ENCODE data around the gene FAM171A2. TPM values are rescaled to one million over a fixed set of nuclear protein-coding genes. Genes with fewer than 3 reads are reported as not detected.

Gene FAM171A2
- total RNA-seq, 2 experiments from 2014 or later: 0.37 to 0.45 TPM

GRCh38 chr17:44390250-44390870 lies 26.7 kb upstream of the FAM171A2 start:
- ATAC-seq (no peak), DNase-seq (no peak)
- no peaks in the 10 kb centered on the region for H3K9me3 Mint-ChIP-seq (ENCODE audit: insufficient read depth)
- H3K27ac Mint-ChIP-seq: no peak overlapping the region
- POLR2A ChIA-PET: no interaction called here
- H3K36me3 Mint-ChIP-seq (ENCODE audit: low read depth): no peaks in the 10 kb centered on the region
- H3K4me3 Mint-ChIP-seq: no peak overlapping the region
- H3K27me3 Mint-ChIP-seq (ENCODE audit: low read depth): peaks cover 11% of the 10 kb centered on the region
- CTCF ChIA-PET: interaction anchor here (1.2 to 1.6 kb wide), 3 partner anchors 9 to 143 kb away, joined by 4 to 7 read pairs (median 4); no protein-coding TSS in a partner anchor
- peaks cover 15% of the 10 kb centered on the region for H3K4me1 Mint-ChIP-seq (ENCODE audit: low read depth)

- ChIA-PET POLR2A (no interaction called here), CTCF (interaction anchor here (1.2 to 1.6 kb wide), 3 partner anchors 10 to 144 kb away, joined by 4 to 7 read pairs (median 4); no protein-coding TSS in a partner anchor)
- ATAC-seq: no peak
These were observed 26.1 kb upstream of the FAM171A2 start for GRCh38 chr17:44389723-44390202.

GRCh38 chr17:44389281-44389680 lies 25.6 kb upstream of the FAM171A2 start, which contains the start of gene ITGA2B:
Gene ITGA2B (minus strand): TSS chr17:44389649. CDS start chr17:44389473, 176 bp downstream.
- CTCF ChIA-PET: interaction anchor here (1.2 to 1.5 kb wide), 2 partner anchors 10 to 134 kb away, joined by 4 to 7 read pairs; no protein-coding TSS in a partner anchor
- H3K27ac Mint-ChIP-seq: peak within 1 kb of the TSS; percentile 52
- H3K36me3 Mint-ChIP-seq (ENCODE audit: low read depth): no peaks in the 10 kb centered on the region
- H3K27me3 Mint-ChIP-seq (ENCODE audit: low read depth): peaks cover 16% of the 10 kb centered on the region
- peaks cover 22% of the 10 kb centered on the region for H3K4me1 Mint-ChIP-seq (ENCODE audit: low read depth)
- DNase-seq: no peak
- POLR2A ChIA-PET: no interaction called here
- no peak within 1 kb of the TSS for H3K4me3 Mint-ChIP-seq
- ATAC-seq: no peak
- H3K9me3 Mint-ChIP-seq (ENCODE audit: insufficient read depth): no peaks in the 10 kb centered on the region

More at GRCh38 chr17:44389723-44390202, 26.1 kb upstream of the FAM171A2 start:
- no peak for DNase-seq
- Mint-ChIP-seq H3K36me3 (ENCODE audit: low read depth) (no peaks in the 10 kb centered on the region), H3K27me3 (ENCODE audit: low read depth) (peaks cover 13% of the 10 kb centered on the region), H3K4me3 (no peak overlapping the region), H3K4me1 (ENCODE audit: low read depth) (peaks cover 20% of the 10 kb centered on the region), H3K9me3 (ENCODE audit: insufficient read depth) (no peaks in the 10 kb centered on the region), H3K27ac (peak overlapping the region; percentile 39)

GRCh38 chr17:44387804-44388203 lies 24.2 kb upstream of the FAM171A2 start:
- H3K9me3 Mint-ChIP-seq (ENCODE audit: insufficient read depth): no peaks in the 10 kb centered on the region
- no peak overlapping the region for H3K4me3 Mint-ChIP-seq
- peaks cover 22% of the 10 kb centered on the region for H3K4me1 Mint-ChIP-seq (ENCODE audit: low read depth)
- ChIA-PET CTCF (interaction anchor here (1.0 kb wide), 2 partner anchors 12 to 14 kb away, joined by 3 read pairs; no protein-coding TSS in a partner anchor), POLR2A (no interaction called here)
- no peak overlapping the region for H3K27ac Mint-ChIP-seq
- no peaks in the 10 kb centered on the region for H3K36me3 Mint-ChIP-seq (ENCODE audit: low read depth)
- H3K27me3 Mint-ChIP-seq (ENCODE audit: low read depth): peaks cover 22% of the 10 kb centered on the region
- ATAC-seq (no peak), DNase-seq (no peak)

- ChIA-PET CTCF (interaction anchor here (1.5 to 2.2 kb wide), 3 partner anchors 23 to 137 kb away, joined by 3 to 13 read pairs (median 9); partner anchors contain the start of gene FAM171A2), POLR2A (interaction anchor here (0.8 kb wide), 1 partner anchor 118 kb away, joined by 3 read pairs; no protein-coding TSS in a partner anchor)
- Mint-ChIP-seq H3K27ac (no peak overlapping the region), H3K27me3 (ENCODE audit: low read depth) (peaks cover 29% of the 10 kb centered on the region), H3K4me3 (peak overlapping the region; percentile 71), H3K4me1 (ENCODE audit: low read depth) (peaks cover 22% of the 10 kb centered on the region), H3K9me3 (ENCODE audit: insufficient read depth) (no peaks in the 10 kb centered on the region), H3K36me3 (ENCODE audit: low read depth) (no peaks in the 10 kb centered on the region)
- ATAC-seq (no peak), DNase-seq (no peak)
These were observed 22.5 kb upstream of the FAM171A2 start for GRCh38 chr17:44386182-44386525.

GRCh38 chr17:44385287-44386181 lies 21.9 kb upstream of the FAM171A2 start:
- peak overlapping the region; percentile 71 for H3K4me3 Mint-ChIP-seq
- peaks cover 29% of the 10 kb centered on the region for H3K27me3 Mint-ChIP-seq (ENCODE audit: low read depth)
- ATAC-seq: peak; percentile 92
- no peaks in the 10 kb centered on the region for H3K36me3 Mint-ChIP-seq (ENCODE audit: low read depth)
- POLR2A ChIA-PET: interaction anchor here (0.8 to 1.1 kb wide), 3 partner anchors 118 to 199 kb away, joined by 3 read pairs; partner anchors contain the start of gene TMUB2
- peak; percentile 87 for DNase-seq
- peaks cover 22% of the 10 kb centered on the region for H3K4me1 Mint-ChIP-seq (ENCODE audit: low read depth)
- no peaks in the 10 kb centered on the region for H3K9me3 Mint-ChIP-seq (ENCODE audit: insufficient read depth)
- H3K27ac Mint-ChIP-seq: no peak overlapping the region
- CTCF ChIA-PET: interaction anchor here (0.7 to 2.2 kb wide), 6 partner anchors 9 to 138 kb away, joined by 3 to 13 read pairs (median 4); partner anchors contain the start of gene FAM171A2

GRCh38 chr17:44384823-44385286 lies 21.2 kb upstream of the FAM171A2 start:
- Mint-ChIP-seq H3K36me3 (ENCODE audit: low read depth) (no peaks in the 10 kb centered on the region), H3K27me3 (ENCODE audit: low read depth) (peaks cover 29% of the 10 kb centered on the region), H3K4me1 (ENCODE audit: low read depth) (peaks cover 16% of the 10 kb centered on the region), H3K9me3 (ENCODE audit: insufficient read depth) (no peaks in the 10 kb centered on the region), H3K4me3 (peak overlapping the region; percentile 71), H3K27ac (no peak overlapping the region)
- ChIA-PET CTCF (interaction anchor here (0.7 to 2.2 kb wide), 6 partner anchors 9 to 138 kb away, joined by 3 to 13 read pairs (median 4); partner anchors contain the start of gene FAM171A2), POLR2A (interaction anchor here (1.1 kb wide), 1 partner anchor 163 kb away, joined by 3 read pairs; no protein-coding TSS in a partner anchor)
- DNase-seq (no peak), ATAC-seq (peak; percentile 6)

- Mint-ChIP-seq H3K4me1 (ENCODE audit: low read depth) (peaks cover 11% of the 10 kb centered on the region), H3K36me3 (ENCODE audit: low read depth) (no peaks in the 10 kb centered on the region), H3K9me3 (ENCODE audit: insufficient read depth) (no peaks in the 10 kb centered on the region), H3K4me3 (peak overlapping the region; percentile 46), H3K27me3 (ENCODE audit: low read depth) (peaks cover 29% of the 10 kb centered on the region), H3K27ac (no peak overlapping the region)
- no peak for DNase-seq
- POLR2A ChIA-PET: interaction anchor here (1.1 kb wide), 1 partner anchor 163 kb away, joined by 3 read pairs; no protein-coding TSS in a partner anchor
- CTCF ChIA-PET: interaction anchor here (1.4 to 2.2 kb wide), 2 partner anchors 8 to 21 kb away, joined by 4 to 9 read pairs; partner anchors contain the start of gene FAM171A2
- no peak for ATAC-seq
These were observed 20.7 kb upstream of the FAM171A2 start for GRCh38 chr17:44384281-44384822.

- ATAC-seq: no peak
- H3K4me3 Mint-ChIP-seq: no peak overlapping the region
- H3K9me3 Mint-ChIP-seq (ENCODE audit: insufficient read depth): no peaks in the 10 kb centered on the region
- H3K4me1 Mint-ChIP-seq (ENCODE audit: low read depth): peaks cover 7% of the 10 kb centered on the region
- no peaks in the 10 kb centered on the region for H3K36me3 Mint-ChIP-seq (ENCODE audit: low read depth)
- ChIA-PET CTCF (no interaction called here), POLR2A (no interaction called here)
- no peak for DNase-seq
- no peak overlapping the region for H3K27ac Mint-ChIP-seq
- H3K27me3 Mint-ChIP-seq (ENCODE audit: low read depth): peaks cover 29% of the 10 kb centered on the region
These were observed 20.2 kb upstream of the FAM171A2 start for GRCh38 chr17:44383861-44384260.

- no peak overlapping the region for H3K4me3 Mint-ChIP-seq
- CTCF ChIA-PET: no interaction called here
- no peaks in the 10 kb centered on the region for H3K36me3 Mint-ChIP-seq (ENCODE audit: low read depth)
- no peak for ATAC-seq
- H3K27me3 Mint-ChIP-seq (ENCODE audit: low read depth): peaks cover 29% of the 10 kb centered on the region
- no peak for DNase-seq
- H3K27ac Mint-ChIP-seq: no peak overlapping the region
- peaks cover 6% of the 10 kb centered on the region for H3K4me1 Mint-ChIP-seq (ENCODE audit: low read depth)
- no peaks in the 10 kb centered on the region for H3K9me3 Mint-ChIP-seq (ENCODE audit: insufficient read depth)
- POLR2A ChIA-PET: no interaction called here
These were observed 19.7 kb upstream of the FAM171A2 start for GRCh38 chr17:44383363-44383762.

- DNase-seq (no peak), ATAC-seq (no peak)
- Mint-ChIP-seq H3K27ac (no peak overlapping the region), H3K4me1 (ENCODE audit: low read depth) (peaks cover 6% of the 10 kb centered on the region), H3K4me3 (no peak overlapping the region), H3K27me3 (ENCODE audit: low read depth) (peaks cover 28% of the 10 kb centered on the region), H3K9me3 (ENCODE audit: insufficient read depth) (no peaks in the 10 kb centered on the region), H3K36me3 (ENCODE audit: low read depth) (no peaks in the 10 kb centered on the region)
- ChIA-PET POLR2A (no interaction called here), CTCF (no interaction called here)
These were observed 19.3 kb upstream of the FAM171A2 start for GRCh38 chr17:44382917-44383316.
